NOMO-1 (cell line): ENCODE measurements around the gene MIER2.
"Not testable (repeated sequence)": the region's sequence is repeated elsewhere in the genome, so short reads cannot be mapped to it uniquely, and the experiment has no call there.

ENCODE experiments used
- DNase-seq, 2 experiments: peaks; one replicate each; lab custom pipeline; 2025; ENCODE audit not compliant: unreplicated experiment in 2 of 2; lab: John Stamatoyannopoulos, UW

MIER2 gene

GRCh38 chr19:362683-363082, 18.1 kb upstream of the MIER2 start:
- DNase-seq, result no peak

- no peak for DNase-seq
Observed at GRCh38 chr19:362154-362553, 17.6 kb upstream of the MIER2 start.

GRCh38 chr19:359653-359925, 15.0 kb upstream of the MIER2 start:
- no peak for DNase-seq

GRCh38 chr19:355536-355935, 10.9 kb upstream of the MIER2 start:
- DNase-seq, result not testable (repeated sequence)

GRCh38 chr19:355134-355533, 10.5 kb upstream of the MIER2 start:
- DNase-seq, result no peak

GRCh38 chr19:351976-352625, 7.5 kb upstream of the MIER2 start:
- DNase-seq, result no peak

- no peak for DNase-seq
Observed at GRCh38 chr19:347946-348861, 3.6 kb upstream of the MIER2 start.

GRCh38 chr19:345320-345879, 804 bp upstream of the MIER2 start:
- DNase-seq, result no peak

GRCh38 chr19:343941-344624, 513 bp downstream of the MIER2 start:
- peak in 1 of 2 experiments; percentile 23 for DNase-seq

GRCh38 chr19:343451-343931, 1.1 kb downstream of the MIER2 start:
- DNase-seq, result no peak

- DNase-seq, result peak in 1 of 2 experiments; percentile 59
Observed at GRCh38 chr19:342801-343421, 1.7 kb downstream of the MIER2 start.

- no peak for DNase-seq
Observed at GRCh38 chr19:342128-342455, 2.5 kb downstream of the MIER2 start.

GRCh38 chr19:341386-342127, 3.0 kb downstream of the MIER2 start:
- DNase-seq, result no peak

- no peak for DNase-seq
Observed at GRCh38 chr19:340620-341385, 3.8 kb downstream of the MIER2 start.

GRCh38 chr19:339262-339887, 5.2 kb downstream of the MIER2 start:
- no peak for DNase-seq

GRCh38 chr19:338421-338820, 6.2 kb downstream of the MIER2 start:
- DNase-seq, result peak in 1 of 2 experiments; percentile 35

- DNase-seq, result no peak
Observed at GRCh38 chr19:336067-336614, 8.5 kb downstream of the MIER2 start.

- no peak for DNase-seq
Observed at GRCh38 chr19:335486-336066, 9.0 kb downstream of the MIER2 start.
